SJSA1 (cell line): ENCODE measurements around the gene CACNA1C. TPM values are rescaled to one million over a fixed set of nuclear protein-coding genes. Genes with fewer than 3 reads are reported as not detected.
A peak's percentile ranks its signal among the peaks of the same experiment; 100 is the strongest.

Experiments
- DNase-seq, 2 experiments: peaks; one replicate each; pipeline ENCODE4 v3.0.0-alpha.2; 2015 to 2020; ENCODE audit warnings: low spot score in 2 of 2, low read depth in 1 of 2
- H3K27ac ChIP-seq: fragments of 250-450 bp; sonication (Bioruptor Pico); 2 replicates; pipeline ENCODE4 v1.5.1; 2020; ENCODE audit warnings: mild to moderate bottlenecking, moderate library complexity
- H3K27me3 ChIP-seq: fragments of 250-450 bp; sonication (Bioruptor Pico); replicated peaks from 2 replicates; pipeline ENCODE4 v1.5.1; 2020; ENCODE audit warnings: mild to moderate bottlenecking, moderate library complexity
- H3K36me3 ChIP-seq: fragments of 250-450 bp; sonication (Bioruptor Pico); 2 replicates; pipeline ENCODE4 v1.5.1; 2020; ENCODE audit warnings: mild to moderate bottlenecking
- H3K4me1 ChIP-seq: fragments of 250-450 bp; sonication (Bioruptor Pico); replicated peaks from 2 replicates; pipeline ENCODE4 v1.6.1; 2021; ENCODE audit warnings: mild to moderate bottlenecking
- H3K4me3 ChIP-seq: fragments of 250-450 bp; sonication (Bioruptor Pico); 2 replicates; pipeline ENCODE4 v1.5.1; 2020; ENCODE audit warnings: mild to moderate bottlenecking
- H3K9me3 ChIP-seq: fragments of 250-450 bp; sonication (Bioruptor Pico); replicated peaks from 2 replicates; pipeline ENCODE4 v1.5.1; 2020; ENCODE audit warnings: mild to moderate bottlenecking
- total RNA-seq: library from RNA; depleted of rRNA; stranded (reverse); fragments of >200 nt; shearing (Covaris generic); gene quantifications from 2 replicates; pipeline ENCODE4 v1.2.3, GENCODE V29; 2014

CACNA1C gene
- total RNA-seq, 1 experiment from 2014 or later = 6.1 TPM

GRCh38 chr12:2354151-2354991, 301.6 kb downstream of the CACNA1C start:
- Histone ChIP-seq H3K4me1 (peaks cover 31% of the 10 kb centered on the region), H3K36me3 (no peaks in the 10 kb centered on the region), H3K9me3 (no peaks in the 10 kb centered on the region), H3K27me3 (no peaks in the 10 kb centered on the region), H3K27ac (no peak overlapping the region), H3K4me3 (no peak overlapping the region)
- DNase-seq = no peak

GRCh38 chr12:2355198-2355597, 302.4 kb downstream of the CACNA1C start:
- no peak for DNase-seq
- no peak overlapping the region for H3K27ac ChIP-seq

DNA sequence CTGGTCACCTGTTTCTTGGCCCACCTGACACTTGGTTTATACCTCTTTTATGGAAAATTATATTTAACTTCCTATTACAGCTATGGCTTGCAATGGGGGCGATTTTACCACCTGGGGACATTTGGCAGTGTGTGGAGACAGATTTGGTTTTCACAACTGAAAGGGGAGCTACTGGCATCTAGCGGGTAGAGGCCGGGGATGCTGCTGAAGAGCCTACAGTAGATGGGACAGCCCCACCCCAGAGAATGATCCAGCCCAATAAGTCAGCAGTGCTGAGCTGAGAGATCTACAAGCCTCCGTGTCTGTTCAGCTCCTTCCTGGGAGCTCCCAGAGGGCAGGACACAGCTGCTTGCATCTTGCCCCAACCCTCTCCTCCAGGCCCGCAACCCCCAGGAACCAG, 302.8 kb downstream of the CACNA1C start:
- Histone ChIP-seq H3K9me3 (no peaks in the 10 kb centered on the region), H3K4me1 (peaks cover 29% of the 10 kb centered on the region), H3K4me3 (no peak overlapping the region), H3K27ac (no peak overlapping the region), H3K27me3 (no peaks in the 10 kb centered on the region), H3K36me3 (no peaks in the 10 kb centered on the region)
- no peak for DNase-seq

More at GRCh38 chr12:2355198-2355597, 302.4 kb downstream of the CACNA1C start:
- Histone ChIP-seq H3K4me3 (no peak overlapping the region), H3K27me3 (no peaks in the 10 kb centered on the region), H3K9me3 (no peaks in the 10 kb centered on the region), H3K4me1 (peaks cover 29% of the 10 kb centered on the region), H3K36me3 (no peaks in the 10 kb centered on the region)

DNA sequence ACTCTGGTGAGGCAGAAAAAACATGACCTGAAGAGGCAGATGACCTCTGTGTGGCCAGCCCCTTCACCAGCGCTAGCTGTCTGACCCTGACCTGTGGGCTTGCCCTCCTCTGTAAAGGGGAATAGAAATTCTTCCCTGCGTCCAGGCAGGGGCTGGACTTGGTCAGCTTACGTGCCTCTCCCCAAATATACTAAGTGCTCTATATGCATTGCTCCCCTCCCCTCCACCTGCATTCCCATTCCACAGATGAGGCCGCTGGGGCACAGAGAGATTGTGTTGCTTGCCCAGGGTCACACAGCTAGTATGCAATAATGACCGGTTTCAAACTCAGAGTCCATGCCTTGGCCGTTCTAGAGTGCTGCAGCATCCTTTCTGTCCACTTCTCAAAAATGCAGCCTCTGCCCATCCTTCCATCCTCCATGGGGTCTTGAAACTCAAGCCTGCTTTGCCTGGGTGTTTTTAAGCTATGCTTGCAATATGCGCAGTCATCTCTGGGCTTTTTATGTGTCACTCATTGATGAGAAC, 303.9 kb downstream of the CACNA1C start:
- Histone ChIP-seq H3K36me3 (no peaks in the 10 kb centered on the region), H3K4me1 (peaks cover 29% of the 10 kb centered on the region), H3K9me3 (no peaks in the 10 kb centered on the region), H3K27ac (no peak overlapping the region), H3K27me3 (no peaks in the 10 kb centered on the region), H3K4me3 (no peak overlapping the region)
- DNase-seq = no peak

- no peak overlapping the region for H3K4me3 ChIP-seq
- H3K27ac ChIP-seq = peak overlapping the region; percentile 98
- no peaks in the 10 kb centered on the region for H3K27me3 ChIP-seq
- no peaks in the 10 kb centered on the region for H3K36me3 ChIP-seq
- no peaks in the 10 kb centered on the region for H3K9me3 ChIP-seq
- DNase-seq = no peak
- H3K4me1 ChIP-seq = peaks cover 29% of the 10 kb centered on the region
Measured at GRCh38 chr12:2358986-2359658, 306.3 kb downstream of the CACNA1C start.

DNA sequence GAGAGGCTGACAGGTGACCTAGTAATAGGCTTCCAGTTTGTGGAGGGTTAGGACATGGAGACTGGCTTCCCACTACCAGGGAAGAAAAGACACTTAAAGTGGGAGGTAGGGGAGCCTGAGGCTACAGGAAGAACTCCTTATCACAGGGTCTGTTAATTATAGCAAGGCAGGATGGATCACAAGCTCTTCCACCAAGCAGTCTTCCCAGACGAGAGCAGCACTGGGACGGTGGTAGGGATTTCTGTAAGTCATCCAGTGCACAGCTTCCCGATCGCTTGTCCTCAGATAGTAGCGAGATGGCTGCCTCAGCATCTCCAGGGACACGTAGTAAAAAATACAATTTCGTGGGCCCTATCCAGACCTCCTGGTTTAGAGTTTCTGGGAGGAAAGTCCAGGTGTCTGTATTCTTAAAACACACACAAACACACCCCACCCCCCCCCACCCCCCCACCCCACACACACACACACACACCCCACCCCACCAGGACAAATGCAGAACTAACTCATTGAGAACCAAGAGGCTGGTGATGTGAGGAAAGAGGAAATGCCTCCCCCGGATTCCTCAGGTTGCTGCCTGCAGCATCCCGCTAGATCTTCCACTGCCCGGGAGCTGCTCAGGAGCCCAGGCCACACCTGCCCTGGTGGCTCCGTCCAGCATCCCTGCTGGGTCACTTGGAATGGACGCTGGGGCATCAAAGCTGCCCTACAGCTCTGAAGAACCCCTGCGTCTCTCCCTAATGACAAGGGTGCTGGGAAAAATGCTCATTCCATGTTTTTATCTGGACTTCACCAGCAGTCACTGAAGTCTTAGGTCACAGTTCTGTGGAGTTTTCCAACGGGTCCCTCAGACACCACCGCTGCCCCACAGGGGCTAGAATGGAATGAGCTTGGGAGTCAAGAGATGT, 307.2 kb downstream of the CACNA1C start:
- Histone ChIP-seq H3K27ac (peak overlapping the region; percentile 98), H3K36me3 (no peaks in the 10 kb centered on the region), H3K4me3 (no peak overlapping the region), H3K4me1 (peaks cover 29% of the 10 kb centered on the region), H3K27me3 (no peaks in the 10 kb centered on the region), H3K9me3 (no peaks in the 10 kb centered on the region)
- no peak for DNase-seq

- H3K9me3 ChIP-seq = no peaks in the 10 kb centered on the region
- peaks cover 29% of the 10 kb centered on the region for H3K4me1 ChIP-seq
- no peak for DNase-seq
Measured at GRCh38 chr12:2360630-2361170, 307.9 kb downstream of the CACNA1C start.

DNA sequence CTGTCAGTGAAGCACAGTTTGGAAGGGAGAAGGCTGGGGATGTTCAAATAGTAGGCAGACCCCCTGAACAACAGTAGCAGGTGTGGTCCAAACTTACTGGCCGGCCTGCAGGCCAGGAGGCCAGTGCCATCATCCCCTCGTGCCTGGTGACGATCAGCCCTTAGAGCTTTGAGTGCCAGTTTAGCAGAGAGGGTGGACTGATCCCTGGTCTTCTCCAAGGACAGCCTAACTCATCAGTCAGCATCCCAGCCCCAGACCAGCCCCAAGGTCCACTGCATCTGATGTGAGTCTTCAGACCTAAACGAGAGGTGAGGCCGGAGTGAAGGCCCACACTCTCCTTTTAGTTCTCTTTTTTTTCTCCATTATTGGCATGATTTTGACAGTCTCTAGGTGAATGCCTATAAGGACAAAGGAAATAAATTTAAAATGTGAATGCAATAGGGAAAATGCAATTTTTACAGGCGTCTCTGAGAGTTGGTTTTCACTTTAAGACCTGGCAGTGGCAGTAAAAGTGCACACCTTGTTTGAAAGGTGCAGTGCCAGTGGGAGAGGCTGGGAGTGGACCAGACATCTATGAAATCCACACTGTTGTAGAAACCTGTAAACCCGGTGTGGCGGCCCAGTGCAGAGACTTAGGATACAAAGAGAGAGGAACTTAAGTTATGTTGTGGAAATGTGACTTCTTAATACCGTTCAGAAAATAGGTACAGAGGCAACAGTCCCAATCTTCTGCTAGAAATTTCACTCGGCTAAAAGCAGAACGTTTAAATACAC, 311.2 kb downstream of the CACNA1C start:
- Histone ChIP-seq H3K27ac (no peak overlapping the region), H3K4me1 (peaks cover 8% of the 10 kb centered on the region), H3K36me3 (no peaks in the 10 kb centered on the region), H3K27me3 (no peaks in the 10 kb centered on the region), H3K4me3 (no peak overlapping the region), H3K9me3 (no peaks in the 10 kb centered on the region)
- no peak for DNase-seq

More at GRCh38 chr12:2360630-2361170, 307.9 kb downstream of the CACNA1C start:
- H3K27ac ChIP-seq = no peak overlapping the region
- no peaks in the 10 kb centered on the region for H3K27me3 ChIP-seq
- no peaks in the 10 kb centered on the region for H3K36me3 ChIP-seq
- H3K4me3 ChIP-seq = no peak overlapping the region

DNA sequence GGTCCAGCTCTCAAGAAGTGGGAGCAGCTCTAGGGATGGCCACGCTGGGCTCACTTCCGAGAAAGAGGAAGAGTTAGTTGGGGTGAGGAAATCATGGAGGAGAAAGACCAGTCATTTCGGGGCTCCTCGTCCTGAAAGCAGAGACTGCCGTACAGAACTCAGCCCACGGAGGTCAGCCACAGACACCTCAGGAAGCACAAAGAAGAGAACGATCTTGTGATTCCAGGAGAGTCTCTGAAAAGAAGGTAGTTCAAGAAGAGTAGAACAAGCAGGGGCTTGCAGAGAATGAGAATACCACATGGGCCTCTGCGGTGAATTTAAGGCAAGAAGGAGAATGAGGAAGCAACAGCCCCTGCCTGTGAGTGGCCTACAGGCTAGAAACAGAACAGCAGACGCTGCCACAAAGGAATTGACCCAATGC, 311.9 kb downstream of the CACNA1C start:
- no peak for DNase-seq

DNA sequence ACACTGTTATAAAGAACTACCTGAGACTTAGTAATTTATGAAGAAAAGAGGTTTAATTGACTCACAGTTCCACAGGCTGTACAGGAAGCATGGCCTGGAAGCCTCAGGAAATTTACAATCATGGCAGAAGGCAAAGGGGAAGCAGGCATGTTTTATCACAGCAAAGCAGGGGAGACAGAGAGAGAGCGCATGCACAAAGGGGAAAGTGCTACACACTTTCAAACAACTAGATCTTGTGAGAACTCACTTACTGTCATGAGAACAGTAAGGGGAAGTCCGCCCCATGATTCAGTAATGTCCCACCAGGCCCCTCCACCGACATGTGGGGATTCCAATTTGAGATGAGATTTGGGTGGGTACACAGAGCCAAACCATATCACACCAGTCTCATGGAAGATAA, 313.9 kb downstream of the CACNA1C start:
- no peaks in the 10 kb centered on the region for H3K9me3 ChIP-seq
- no peaks in the 10 kb centered on the region for H3K36me3 ChIP-seq
- no peaks in the 10 kb centered on the region for H3K27me3 ChIP-seq
- no peak for DNase-seq
- no peak overlapping the region for H3K27ac ChIP-seq
- no peak overlapping the region for H3K4me3 ChIP-seq
- no peaks in the 10 kb centered on the region for H3K4me1 ChIP-seq

More for the DNA sequence above, 311.9 kb downstream of the CACNA1C start:
- H3K27me3 ChIP-seq = no peaks in the 10 kb centered on the region
- H3K36me3 ChIP-seq = no peaks in the 10 kb centered on the region
- peaks cover 2% of the 10 kb centered on the region for H3K4me1 ChIP-seq
- no peaks in the 10 kb centered on the region for H3K9me3 ChIP-seq
- H3K27ac ChIP-seq = no peak overlapping the region
- H3K4me3 ChIP-seq = no peak overlapping the region

GRCh38 chr12:2372178-2372577, 319.4 kb downstream of the CACNA1C start:
- Histone ChIP-seq H3K4me1 (peaks cover 27% of the 10 kb centered on the region), H3K9me3 (no peaks in the 10 kb centered on the region), H3K27ac (no peak overlapping the region), H3K4me3 (no peak overlapping the region), H3K36me3 (no peaks in the 10 kb centered on the region), H3K27me3 (no peaks in the 10 kb centered on the region)
- no peak for DNase-seq

DNA sequence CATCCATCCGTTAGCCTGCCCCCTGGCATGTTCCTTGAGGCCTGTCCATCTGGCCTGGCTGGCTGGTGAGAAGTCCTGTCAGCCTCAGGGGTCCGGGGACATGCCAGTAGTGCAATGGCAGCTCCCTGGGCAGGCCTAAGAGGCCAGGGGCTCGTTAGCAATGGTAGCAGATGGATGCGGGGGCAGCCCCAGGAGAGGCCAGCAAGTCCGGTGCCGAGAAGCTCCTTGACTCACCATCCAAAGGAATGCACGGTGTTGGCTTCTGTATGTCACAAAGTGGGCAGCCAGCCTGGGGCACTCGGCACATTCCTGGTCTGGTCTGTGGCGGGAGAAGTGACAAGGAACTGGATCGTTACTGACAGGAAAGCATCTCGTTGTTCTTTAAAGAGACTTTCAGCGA, 319.9 kb downstream of the CACNA1C start:
- no peak overlapping the region; the same call in 1 of the 2 replicates for H3K27ac ChIP-seq

More for the DNA sequence above, 319.9 kb downstream of the CACNA1C start:
- Histone ChIP-seq H3K4me3 (no peak overlapping the region), H3K4me1 (peaks cover 27% of the 10 kb centered on the region), H3K36me3 (no peaks in the 10 kb centered on the region), H3K9me3 (no peaks in the 10 kb centered on the region), H3K27me3 (no peaks in the 10 kb centered on the region)
- DNase-seq = peak in 1 of 2 experiments; percentile 59
